H9 (cell line): ENCODE data around the gene METTL26. TPM values are rescaled to one million over a fixed set of nuclear protein-coding genes. Genes with fewer than 3 reads are reported as not detected.
A peak's percentile ranks its signal among the peaks of the same experiment; 100 is the strongest.

Experiments used
- DNase-seq: peaks from one replicate; pipeline ENCODE4 v3.0.0-alpha.2; 2017
- H2AFZ ChIP-seq: one replicate; pipeline ENCODE4 v1.6.1; 2013; ENCODE audit warnings: mild to moderate bottlenecking, low read length, control low read depth, moderate library complexity
- H2AK5ac ChIP-seq: 2 replicates; pipeline ENCODE4 v1.6.1; 2013; ENCODE audit warnings: low read length, control low read depth, mixed read lengths; ENCODE audit not compliant: insufficient read length
- H2BK120ac ChIP-seq: one replicate; pipeline ENCODE4 v1.6.1; 2013; ENCODE audit warnings: low read depth, mild to moderate bottlenecking, low read length, control low read depth, inconsistent platforms; ENCODE audit not compliant: poor library complexity, severe bottlenecking
- H2BK12ac ChIP-seq: 2 replicates; pipeline ENCODE4 v1.6.1; 2013; ENCODE audit warnings: low read length, control low read depth, mixed read lengths, low read depth; ENCODE audit not compliant: insufficient read length
- H2BK15ac ChIP-seq: 2 replicates; pipeline ENCODE4 v1.6.1; 2013; ENCODE audit warnings: low read depth, low read length, control low read depth
- H2BK20ac ChIP-seq: one replicate; pipeline ENCODE4 v1.6.1; 2013; ENCODE audit warnings: low read depth, mild to moderate bottlenecking, low read length, control low read depth, inconsistent platforms; ENCODE audit not compliant: poor library complexity, severe bottlenecking
- H2BK5ac ChIP-seq: 2 replicates; pipeline ENCODE4 v1.6.1; 2013; ENCODE audit warnings: low read length, control low read depth, mixed read lengths; ENCODE audit not compliant: insufficient read length
- H3K14ac ChIP-seq: 2 replicates; pipeline ENCODE4 v1.6.1; 2013; ENCODE audit warnings: low read length, control low read depth; ENCODE audit not compliant: insufficient read depth
- H3K18ac ChIP-seq: 2 replicates; pipeline ENCODE4 v1.6.1; 2013; ENCODE audit warnings: low read depth, mild to moderate bottlenecking, mixed read lengths, low read length, control low read depth; ENCODE audit not compliant: insufficient read length
- H3K23ac ChIP-seq: 2 replicates; pipeline ENCODE4 v1.6.1; 2013; ENCODE audit warnings: low read length, control low read depth, mixed read lengths, low read depth; ENCODE audit not compliant: insufficient read length
- H3K23me2 ChIP-seq: 2 replicates; pipeline ENCODE4 v1.6.1; 2013; ENCODE audit warnings: low read depth, mild to moderate bottlenecking, mixed read lengths, low read length, control low read depth; ENCODE audit not compliant: insufficient read length, poor library complexity, severe bottlenecking
- H3K27ac ChIP-seq: 2 replicates; pipeline ENCODE4 v1.5.1; 2013; ENCODE audit warnings: low read length, control low read depth, mixed read lengths, low read depth; ENCODE audit not compliant: insufficient read length
- H3K27me3 ChIP-seq: 2 replicates; pipeline ENCODE4 v1.6.1; 2013; ENCODE audit warnings: low read length, control low read depth, inconsistent platforms; ENCODE audit not compliant: insufficient read depth
- H3K4ac ChIP-seq: 2 replicates; pipeline ENCODE4 v1.6.1; 2013; ENCODE audit warnings: low read depth, mild to moderate bottlenecking, control low read depth, inconsistent platforms, low read length, moderate library complexity
- H3K4me1 ChIP-seq: 2 replicates; pipeline ENCODE4 v1.6.1; 2013; ENCODE audit warnings: low read length, control low read depth, inconsistent platforms; ENCODE audit not compliant: insufficient read depth
- H3K4me2 ChIP-seq: 2 replicates; pipeline ENCODE4 v1.6.1; 2013; ENCODE audit warnings: low read length, control low read depth, mixed read lengths; ENCODE audit not compliant: insufficient read length, insufficient read depth
- H3K56ac ChIP-seq: 2 replicates; pipeline ENCODE4 v1.6.1; 2013; ENCODE audit warnings: low read depth, mild to moderate bottlenecking, mixed read lengths, low read length, control low read depth; ENCODE audit not compliant: insufficient read length
- H3K79me1 ChIP-seq: 2 replicates; pipeline ENCODE4 v1.6.1; 2013; ENCODE audit warnings: low read depth, mild to moderate bottlenecking, moderate library complexity, low read length, control low read depth, inconsistent platforms; ENCODE audit not compliant: insufficient read depth, poor library complexity, severe bottlenecking
- H3K79me2 ChIP-seq: 2 replicates; pipeline ENCODE4 v1.6.1; 2013; ENCODE audit warnings: low read length, control low read depth, inconsistent platforms; ENCODE audit not compliant: insufficient read depth
- H3K9ac ChIP-seq: 2 replicates; pipeline ENCODE4 v1.6.1; 2013; ENCODE audit warnings: low read length, control low read depth, mixed read lengths; ENCODE audit not compliant: insufficient read length; ENCODE audit errors: extremely low read depth
- H3K9me3 ChIP-seq: one replicate; pipeline ENCODE4 v1.6.1; 2013; ENCODE audit warnings: low read depth, low read length, inconsistent platforms; ENCODE audit not compliant: control insufficient read depth
- H3T11ph ChIP-seq: one replicate; pipeline ENCODE4 v1.6.1; 2013; ENCODE audit warnings: mild to moderate bottlenecking, low read length, control low read depth, inconsistent platforms
- H4K20me1 ChIP-seq: one replicate; pipeline ENCODE4 v1.6.1; 2013; ENCODE audit not compliant: control insufficient read depth, insufficient read length, insufficient read depth
- H4K5ac ChIP-seq: 2 replicates; pipeline ENCODE4 v1.6.1; 2013; ENCODE audit warnings: low read depth, mild to moderate bottlenecking, mixed read lengths, low read length, control low read depth; ENCODE audit not compliant: insufficient read length
- H4K8ac ChIP-seq: replicated peaks from 2 replicates; pipeline ENCODE4 v1.6.1; 2013; ENCODE audit warnings: low read length, control low read depth, mixed read lengths, low read depth; ENCODE audit not compliant: insufficient read length
- H4K91ac ChIP-seq: 2 replicates; pipeline ENCODE4 v1.6.1; 2013; ENCODE audit warnings: low read depth, mild to moderate bottlenecking, moderate library complexity, mixed read lengths, low read length, control low read depth; ENCODE audit not compliant: insufficient read length
- H3K27ac Mint-ChIP-seq, 3 experiments: 2 replicates in 2 of 3; 3 replicates in 1 of 3; pipeline ENCODE4 v1.8.0; 2020 to 2021; ENCODE audit warnings: mixed read lengths in 3 of 3, mild to moderate bottlenecking in 1 of 3, moderate library complexity in 1 of 3
- H3K27me3 Mint-ChIP-seq: 2 replicates; pipeline ENCODE4 v1.8.0; 2021; ENCODE audit warnings: low read depth, mild to moderate bottlenecking, moderate library complexity, mixed read lengths
- H3K36me3 Mint-ChIP-seq, 3 experiments: 2 replicates in 2 of 3; 3 replicates in 1 of 3; pipeline ENCODE4 v1.8.0; 2020 to 2021; ENCODE audit warnings: low read depth in 3 of 3, mixed read lengths in 3 of 3; ENCODE audit not compliant: insufficient read depth in 1 of 3
- H3K4me1 Mint-ChIP-seq, 2 experiments: 2 replicates each; pipeline ENCODE4 v1.8.0; 2020; ENCODE audit warnings: mixed read lengths in 2 of 2
- H3K4me3 Mint-ChIP-seq, 2 experiments: 2 replicates in 1 of 2; 3 replicates in 1 of 2; pipeline ENCODE4 v1.8.0; 2020 to 2021; ENCODE audit warnings: mild to moderate bottlenecking in 2 of 2, mixed read lengths in 2 of 2, moderate library complexity in 1 of 2
- H3K9me3 Mint-ChIP-seq, 2 experiments: 2 replicates in 1 of 2; 3 replicates in 1 of 2; pipeline ENCODE4 v1.8.0; 2020; ENCODE audit warnings: mild to moderate bottlenecking in 2 of 2, mixed read lengths in 2 of 2, moderate library complexity in 1 of 2
- WGBS: extraction: QIAGEN DNeasy Blood & Tissue Kit; methylation state at CpG from one replicate; pipeline ENCODE4 v1.1.7; 2013; ENCODE audit warnings: missing lambda C conversion rate, low lambda C conversion rate, mixed read lengths; ENCODE audit not compliant: insufficient read length; ENCODE audit errors: extremely low coverage; 5-methylcytosine and 5-hydroxymethylcytosine counted together
- total RNA-seq: library from RNA; stranded (reverse); gene quantifications from 2 replicates; pipeline ENCODE4 v1.2.1, GENCODE V29; 2021
- TF ChIP-seq, protein P1 (sequence below): fragments of 200-600 bp; sonication (generic); conservative IDR thresholded peaks from 3 replicates; pipeline ENCODE4 v1.8.0; 2021; ENCODE audit warnings: antibody characterized with exemption, mild to moderate bottlenecking

Gene METTL26
- total RNA-seq, 1 experiment from 2014 or later: 108 TPM

DNA sequence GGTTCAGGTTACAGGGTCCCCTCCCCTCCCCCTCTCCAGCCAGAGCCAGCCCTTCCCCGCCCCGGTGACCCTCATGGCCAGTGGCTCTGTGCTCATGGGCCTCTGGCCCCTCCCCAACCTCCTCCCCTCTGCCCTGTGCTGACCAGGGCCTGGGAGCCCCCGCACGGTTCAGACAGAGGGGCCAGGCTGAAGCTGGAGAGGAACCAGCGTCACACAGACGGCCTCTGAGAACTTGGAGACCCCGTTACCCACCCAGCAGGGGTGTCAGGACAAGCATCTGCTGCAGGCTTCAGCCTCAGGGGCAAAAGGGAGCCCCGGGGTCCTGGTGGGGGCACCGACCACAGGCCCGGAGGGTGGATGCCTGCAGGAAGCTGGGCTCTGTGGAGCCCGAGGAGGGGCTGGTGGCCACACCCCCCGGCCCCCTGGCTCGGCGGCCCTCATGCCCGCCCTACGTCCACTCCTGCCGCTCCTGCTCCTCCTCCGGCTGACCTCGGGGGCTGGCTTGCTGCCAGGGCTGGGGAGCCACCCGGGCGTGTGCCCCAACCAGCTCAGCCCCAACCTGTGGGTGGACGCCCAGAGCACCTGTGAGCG lies 5.2 kb downstream of the METTL26 start, which contains the start of gene WFIKKN1:
WFIKKN1 (plus strand) TSS at position 171 of the 591 bp plus-strand sequence; CDS start at position 440, 269 bp downstream.
- Histone ChIP-seq H2BK120ac (no peak within 1 kb of the TSS), H3K27me3 (no peaks in the 10 kb centered on the region), H3K23me2 (peaks cover 12% of the 10 kb centered on the region), H3T11ph (no peak within 1 kb of the TSS), H3K14ac (peak within 1 kb of the TSS; percentile 71), H2BK15ac (no peak within 1 kb of the TSS), H2AFZ (no peak within 1 kb of the TSS), H3K18ac (peak within 1 kb of the TSS; percentile 67), H4K5ac (no peak within 1 kb of the TSS), H2BK5ac (no peak within 1 kb of the TSS), H3K23ac (no peak within 1 kb of the TSS), H3K4me2 (peak within 1 kb of the TSS; percentile 16), H2BK20ac (no peak within 1 kb of the TSS), H3K79me1 (no peaks in the 10 kb centered on the region), H4K91ac (no peak within 1 kb of the TSS), H2AK5ac (no peak within 1 kb of the TSS), H3K9me3 (no peaks in the 10 kb centered on the region), H3K56ac (no peak within 1 kb of the TSS), H3K4ac (no peak within 1 kb of the TSS), H3K79me2 (peaks cover 2% of the 10 kb centered on the region; the same call in 1 of the 2 replicates), H3K4me1 (no peaks in the 10 kb centered on the region; the same call in 1 of the 2 replicates), H3K9ac (no peak within 1 kb of the TSS), H4K20me1 (no peaks in the 10 kb centered on the region), H4K8ac (no peak within 1 kb of the TSS), H2BK12ac (no peak within 1 kb of the TSS), H3K27ac (no peak within 1 kb of the TSS)
- Mint-ChIP-seq H3K4me1 (peaks cover 6 to 30% of the 10 kb centered on the region in 2 experiments; a peak in 3 of 4 replicates), H3K27ac (peak within 1 kb of the TSS; percentile 57 to 83 (median 67); a peak in 3 of 7 replicates), H3K36me3 (peaks cover 0 to 12% (median 0%) of the 10 kb centered on the region in 3 experiments; a peak in 4 of 7 replicates), H3K9me3 (no peaks in the 10 kb centered on the region), H3K4me3 (peak within 1 kb of the TSS; percentile 47 to 70), H3K27me3 (no peaks in the 10 kb centered on the region)
- no CpG with 5 or more reads among the region's 23 CpGs for WGBS
- TF ChIP-seq, protein P1, sequence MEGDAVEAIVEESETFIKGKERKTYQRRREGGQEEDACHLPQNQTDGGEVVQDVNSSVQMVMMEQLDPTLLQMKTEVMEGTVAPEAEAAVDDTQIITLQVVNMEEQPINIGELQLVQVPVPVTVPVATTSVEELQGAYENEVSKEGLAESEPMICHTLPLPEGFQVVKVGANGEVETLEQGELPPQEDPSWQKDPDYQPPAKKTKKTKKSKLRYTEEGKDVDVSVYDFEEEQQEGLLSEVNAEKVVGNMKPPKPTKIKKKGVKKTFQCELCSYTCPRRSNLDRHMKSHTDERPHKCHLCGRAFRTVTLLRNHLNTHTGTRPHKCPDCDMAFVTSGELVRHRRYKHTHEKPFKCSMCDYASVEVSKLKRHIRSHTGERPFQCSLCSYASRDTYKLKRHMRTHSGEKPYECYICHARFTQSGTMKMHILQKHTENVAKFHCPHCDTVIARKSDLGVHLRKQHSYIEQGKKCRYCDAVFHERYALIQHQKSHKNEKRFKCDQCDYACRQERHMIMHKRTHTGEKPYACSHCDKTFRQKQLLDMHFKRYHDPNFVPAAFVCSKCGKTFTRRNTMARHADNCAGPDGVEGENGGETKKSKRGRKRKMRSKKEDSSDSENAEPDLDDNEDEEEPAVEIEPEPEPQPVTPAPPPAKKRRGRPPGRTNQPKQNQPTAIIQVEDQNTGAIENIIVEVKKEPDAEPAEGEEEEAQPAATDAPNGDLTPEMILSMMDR: no peak
- DNase-seq: peak; percentile 92
